ENCODE data around the gene GGA1.
"Not testable (repeated sequence)": the region's sequence is repeated elsewhere in the genome, so short reads cannot be mapped to it uniquely, and the experiment has no call there.

GGA1 gene

GRCh38 chr22:37647317-37647716 is 38.7 kb downstream of the GGA1 start:
- no peaks in the 10 kb centered on the region for H3K9me3 ChIP-seq (ENCODE audit: control insufficient read depth, low read length)
- H3K4me3 ChIP-seq (ENCODE audit: insufficient read depth, low read depth, low read length, poor library complexity, severe bottlenecking): no peak overlapping the region
- H3K27me3 ChIP-seq (replicated peaks; ENCODE audit: control insufficient read depth, insufficient read depth, low read length, poor library complexity, severe bottlenecking): no peaks in the 10 kb centered on the region
- no peak for DNase-seq
- peaks cover 15% of the 10 kb centered on the region for H3K4me1 ChIP-seq (ENCODE audit: control insufficient read depth, insufficient read depth, low read length, poor library complexity, severe bottlenecking)
- H3K27ac ChIP-seq (ENCODE audit: insufficient read depth, low read length, poor library complexity, severe bottlenecking): no peak overlapping the region
- H3K36me3 ChIP-seq (ENCODE audit: control insufficient read depth, insufficient read depth, low read length): peaks cover 93% of the 10 kb centered on the region

DNA sequence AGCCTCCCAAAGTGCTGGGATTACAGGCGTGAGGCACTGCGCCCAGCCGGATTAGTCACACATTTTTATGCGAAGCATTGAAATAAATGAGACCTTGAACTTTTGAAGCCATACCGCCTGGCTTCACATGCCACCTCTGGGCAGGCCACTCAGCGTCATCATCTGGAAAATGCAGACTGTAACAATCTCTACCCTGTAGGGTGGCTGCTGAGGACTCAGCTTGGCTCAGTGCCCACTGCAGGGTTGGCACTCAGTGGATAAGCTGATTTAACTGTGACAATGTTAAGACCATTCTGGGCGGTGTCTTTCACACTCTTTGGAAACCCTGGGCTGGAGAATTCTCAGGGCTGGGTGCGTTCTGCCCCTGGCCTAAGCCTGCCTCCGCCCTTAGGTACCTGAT is 39.3 kb downstream of the GGA1 start:
- H3K4me3 ChIP-seq (ENCODE audit: insufficient read depth, low read depth, low read length, poor library complexity, severe bottlenecking): no peak overlapping the region
- H3K27ac ChIP-seq (ENCODE audit: insufficient read depth, low read length, poor library complexity, severe bottlenecking): no peak overlapping the region
- no peak for DNase-seq
- no peaks in the 10 kb centered on the region for H3K9me3 ChIP-seq (ENCODE audit: control insufficient read depth, low read length)
- H3K4me1 ChIP-seq (ENCODE audit: control insufficient read depth, insufficient read depth, low read length, poor library complexity, severe bottlenecking): peaks cover 10% of the 10 kb centered on the region
- H3K36me3 ChIP-seq (ENCODE audit: control insufficient read depth, insufficient read depth, low read length): peaks cover 91% of the 10 kb centered on the region
- no peaks in the 10 kb centered on the region for H3K27me3 ChIP-seq (replicated peaks; ENCODE audit: control insufficient read depth, insufficient read depth, low read length, poor library complexity, severe bottlenecking)

DNA sequence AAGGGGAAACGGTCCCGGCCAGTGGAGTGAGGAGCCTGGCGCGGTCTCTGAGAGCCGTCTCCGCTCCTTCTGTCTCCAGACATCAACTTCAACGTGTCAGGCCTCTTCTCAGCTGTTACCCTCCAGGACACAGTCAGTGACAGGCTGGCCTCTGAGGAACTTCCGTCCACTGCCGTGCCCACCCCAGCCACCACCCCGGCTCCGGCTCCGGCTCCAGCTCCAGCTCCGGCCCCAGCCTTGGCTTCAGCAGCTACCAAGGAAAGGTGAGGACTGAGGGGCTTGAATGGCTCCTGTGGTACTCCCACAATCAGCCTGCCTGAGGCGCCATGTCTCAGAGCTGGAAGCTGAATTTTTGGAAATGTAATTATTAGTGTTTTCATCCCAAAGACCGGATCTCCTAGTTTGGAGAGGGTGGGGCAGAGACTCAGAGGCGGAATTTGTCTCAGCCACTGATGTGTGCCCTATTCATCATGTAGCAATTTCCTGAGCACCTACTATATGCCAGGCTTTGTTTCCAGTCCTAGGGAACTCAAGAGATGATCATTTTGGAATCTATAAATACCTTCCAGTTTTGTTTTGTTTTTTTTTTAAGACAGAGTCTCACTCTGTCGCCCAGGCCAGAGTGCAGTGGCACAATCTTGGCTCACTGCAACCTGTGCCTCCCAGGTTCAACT is 42.0 kb downstream of the GGA1 start:
- DNase-seq: no peak
- Histone ChIP-seq H3K27ac (ENCODE audit: insufficient read depth, low read length, poor library complexity, severe bottlenecking) (no peak overlapping the region), H3K4me1 (ENCODE audit: control insufficient read depth, insufficient read depth, low read length, poor library complexity, severe bottlenecking) (no peaks in the 10 kb centered on the region), H3K27me3 (replicated peaks; ENCODE audit: control insufficient read depth, insufficient read depth, low read length, poor library complexity, severe bottlenecking) (no peaks in the 10 kb centered on the region), H3K9me3 (ENCODE audit: control insufficient read depth, low read length) (no peaks in the 10 kb centered on the region), H3K36me3 (ENCODE audit: control insufficient read depth, insufficient read depth, low read length) (peaks cover 76% of the 10 kb centered on the region), H3K4me3 (ENCODE audit: insufficient read depth, low read depth, low read length, poor library complexity, severe bottlenecking) (no peak overlapping the region)

DNA sequence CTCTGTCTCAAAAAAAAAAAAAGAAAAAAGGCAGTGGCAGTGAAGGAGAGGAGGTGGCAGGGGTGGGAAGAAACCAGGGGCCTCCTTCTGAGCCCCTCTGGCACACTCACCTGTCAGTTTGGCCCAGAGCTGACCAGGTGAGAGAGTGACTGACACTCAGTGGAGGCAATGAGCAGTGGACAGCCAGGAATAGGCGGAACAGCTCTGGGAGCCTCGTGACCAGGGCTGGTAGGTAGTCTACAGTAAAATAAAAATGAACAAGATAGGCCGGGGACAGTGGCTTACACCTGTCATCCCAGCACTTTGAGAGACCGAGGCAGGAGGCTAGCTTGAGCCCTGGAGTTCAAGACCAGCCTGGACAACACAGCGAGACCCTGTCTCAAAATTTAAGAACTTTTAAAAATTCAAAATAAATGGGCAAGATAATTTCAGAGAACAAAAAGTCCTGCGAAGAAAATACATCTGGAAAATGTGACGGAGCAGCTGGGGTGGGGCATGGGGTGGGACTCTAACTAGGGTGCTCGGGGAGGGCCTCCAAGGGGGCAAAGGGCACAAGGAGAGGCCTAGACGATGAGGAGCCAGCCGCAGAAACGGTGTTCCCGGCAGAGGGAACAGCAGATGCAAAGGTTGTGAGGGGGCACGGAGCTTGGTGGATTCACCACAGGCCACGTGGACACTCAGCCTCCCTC is 46.1 kb downstream of the GGA1 start:
- Histone ChIP-seq H3K27me3 (replicated peaks; ENCODE audit: control insufficient read depth, insufficient read depth, low read length, poor library complexity, severe bottlenecking) (no peaks in the 10 kb centered on the region), H3K27ac (ENCODE audit: insufficient read depth, low read length, poor library complexity, severe bottlenecking) (no peak overlapping the region), H3K4me1 (ENCODE audit: control insufficient read depth, insufficient read depth, low read length, poor library complexity, severe bottlenecking) (peaks cover 13% of the 10 kb centered on the region), H3K9me3 (ENCODE audit: control insufficient read depth, low read length) (no peaks in the 10 kb centered on the region), H3K36me3 (ENCODE audit: control insufficient read depth, insufficient read depth, low read length) (peaks cover 40% of the 10 kb centered on the region), H3K4me3 (ENCODE audit: insufficient read depth, low read depth, low read length, poor library complexity, severe bottlenecking) (no peak overlapping the region)
- DNase-seq: no peak

DNA sequence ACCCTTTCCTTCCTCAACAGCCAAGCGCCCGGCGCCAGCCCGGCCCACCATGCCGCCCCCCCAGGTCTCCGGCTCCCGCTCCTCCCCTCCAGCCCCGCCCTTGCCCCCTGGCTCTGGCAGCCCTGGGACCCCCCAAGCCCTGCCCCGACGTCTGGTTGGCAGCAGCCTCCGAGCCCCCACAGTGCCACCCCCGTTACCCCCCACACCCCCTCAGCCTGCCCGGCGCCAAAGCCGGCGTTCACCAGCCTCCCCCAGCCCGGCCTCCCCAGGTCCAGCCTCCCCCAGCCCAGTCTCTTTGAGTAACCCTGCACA is 46.6 kb downstream of the GGA1 start:
- DNase-seq: no peak
- Histone ChIP-seq H3K36me3 (ENCODE audit: control insufficient read depth, insufficient read depth, low read length) (peaks cover 35% of the 10 kb centered on the region), H3K4me3 (ENCODE audit: insufficient read depth, low read depth, low read length, poor library complexity, severe bottlenecking) (no peak overlapping the region), H3K27ac (ENCODE audit: insufficient read depth, low read length, poor library complexity, severe bottlenecking) (no peak overlapping the region), H3K4me1 (ENCODE audit: control insufficient read depth, insufficient read depth, low read length, poor library complexity, severe bottlenecking) (peaks cover 18% of the 10 kb centered on the region), H3K27me3 (replicated peaks; ENCODE audit: control insufficient read depth, insufficient read depth, low read length, poor library complexity, severe bottlenecking) (no peaks in the 10 kb centered on the region), H3K9me3 (ENCODE audit: control insufficient read depth, low read length) (no peaks in the 10 kb centered on the region)

GRCh38 chr22:37656583-37656982 is 47.9 kb downstream of the GGA1 start:
- not testable (repeated sequence) for DNase-seq; H3K4me3 ChIP-seq (ENCODE audit: insufficient read depth, low read depth, low read length, poor library complexity, severe bottlenecking); H3K27me3 ChIP-seq (replicated peaks; ENCODE audit: control insufficient read depth, insufficient read depth, low read length, poor library complexity, severe bottlenecking); H3K27ac ChIP-seq (ENCODE audit: insufficient read depth, low read length, poor library complexity, severe bottlenecking); H3K9me3 ChIP-seq (ENCODE audit: control insufficient read depth, low read length)
- peaks cover 21% of the 10 kb centered on the region for H3K4me1 ChIP-seq (ENCODE audit: control insufficient read depth, insufficient read depth, low read length, poor library complexity, severe bottlenecking)
- peaks cover 21% of the 10 kb centered on the region for H3K36me3 ChIP-seq (ENCODE audit: control insufficient read depth, insufficient read depth, low read length)

GRCh38 chr22:37657590-37658132 is 49.0 kb downstream of the GGA1 start:
- peak overlapping the region; percentile 4 for H3K4me3 ChIP-seq (ENCODE audit: insufficient read depth, low read depth, low read length, poor library complexity, severe bottlenecking)
- peaks cover 21% of the 10 kb centered on the region for H3K4me1 ChIP-seq (ENCODE audit: control insufficient read depth, insufficient read depth, low read length, poor library complexity, severe bottlenecking)
- no peaks in the 10 kb centered on the region for H3K9me3 ChIP-seq (ENCODE audit: control insufficient read depth, low read length)
- peaks cover 13% of the 10 kb centered on the region for H3K36me3 ChIP-seq (ENCODE audit: control insufficient read depth, insufficient read depth, low read length)
- DNase-seq: no peak
- no peaks in the 10 kb centered on the region for H3K27me3 ChIP-seq (replicated peaks; ENCODE audit: control insufficient read depth, insufficient read depth, low read length, poor library complexity, severe bottlenecking)
- H3K27ac ChIP-seq (ENCODE audit: insufficient read depth, low read length, poor library complexity, severe bottlenecking): peak overlapping the region; percentile 54

DNA sequence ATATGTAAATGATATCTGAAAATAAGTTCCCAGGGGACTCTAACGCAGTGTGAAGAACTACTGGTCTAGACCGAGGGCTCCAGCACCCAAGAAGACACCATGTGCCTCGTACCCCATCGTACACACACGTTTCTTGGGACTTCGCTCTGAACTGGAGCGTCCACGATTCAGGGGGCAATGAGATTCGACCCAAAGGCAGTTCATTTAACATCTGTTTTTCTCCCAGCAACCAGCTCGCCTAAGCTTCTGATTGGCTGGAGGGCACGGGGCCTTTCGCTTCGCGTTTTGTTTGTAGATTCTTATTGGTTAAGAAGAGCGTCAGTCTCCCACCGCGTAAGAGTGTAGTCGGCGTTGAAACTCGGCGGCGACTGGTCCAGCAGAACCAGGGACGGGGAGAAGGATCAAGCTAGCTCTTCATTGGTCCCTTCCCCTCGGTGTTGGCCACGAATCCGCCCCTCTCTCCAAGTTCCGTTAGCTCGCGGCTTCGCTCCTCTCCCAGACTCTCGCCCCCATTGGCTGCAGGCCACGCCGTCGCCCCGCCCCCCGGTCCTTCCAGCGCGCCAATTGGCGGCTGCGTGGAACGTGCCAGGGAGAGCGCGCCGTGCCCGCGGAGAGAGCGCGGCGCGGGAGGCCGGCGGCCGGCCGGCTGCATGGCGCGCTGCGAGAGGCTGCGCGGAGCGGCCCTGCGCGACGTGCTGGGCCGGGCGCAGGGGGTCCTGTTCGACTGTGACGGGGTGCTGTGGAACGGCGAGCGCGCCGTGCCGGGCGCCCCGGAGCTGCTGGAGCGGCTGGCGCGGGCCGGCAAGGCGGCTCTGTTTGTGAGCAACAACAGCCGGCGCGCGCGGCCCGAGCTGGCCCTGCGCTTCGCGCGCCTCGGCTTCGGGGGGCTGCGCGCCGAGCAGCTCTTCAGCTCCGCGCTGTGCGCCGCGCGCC is 49.8 kb downstream of the GGA1 start, which contains the start of gene PDXP:
TSS of gene PDXP (plus strand) at position 591 of the 933 bp plus-strand sequence. CDS start at position 651, 60 bp downstream.
- Histone ChIP-seq H3K27ac (ENCODE audit: insufficient read depth, low read length, poor library complexity, severe bottlenecking) (peak within 1 kb of the TSS; percentile 54), H3K36me3 (ENCODE audit: control insufficient read depth, insufficient read depth, low read length) (peaks cover 7% of the 10 kb centered on the region), H3K4me1 (ENCODE audit: control insufficient read depth, insufficient read depth, low read length, poor library complexity, severe bottlenecking) (peaks cover 21% of the 10 kb centered on the region), H3K9me3 (ENCODE audit: control insufficient read depth, low read length) (no peaks in the 10 kb centered on the region), H3K27me3 (replicated peaks; ENCODE audit: control insufficient read depth, insufficient read depth, low read length, poor library complexity, severe bottlenecking) (no peaks in the 10 kb centered on the region), H3K4me3 (ENCODE audit: insufficient read depth, low read depth, low read length, poor library complexity, severe bottlenecking) (peak within 1 kb of the TSS; percentile 46)
- peak; percentile 95 to 96 (median 95) for DNase-seq

DNA sequence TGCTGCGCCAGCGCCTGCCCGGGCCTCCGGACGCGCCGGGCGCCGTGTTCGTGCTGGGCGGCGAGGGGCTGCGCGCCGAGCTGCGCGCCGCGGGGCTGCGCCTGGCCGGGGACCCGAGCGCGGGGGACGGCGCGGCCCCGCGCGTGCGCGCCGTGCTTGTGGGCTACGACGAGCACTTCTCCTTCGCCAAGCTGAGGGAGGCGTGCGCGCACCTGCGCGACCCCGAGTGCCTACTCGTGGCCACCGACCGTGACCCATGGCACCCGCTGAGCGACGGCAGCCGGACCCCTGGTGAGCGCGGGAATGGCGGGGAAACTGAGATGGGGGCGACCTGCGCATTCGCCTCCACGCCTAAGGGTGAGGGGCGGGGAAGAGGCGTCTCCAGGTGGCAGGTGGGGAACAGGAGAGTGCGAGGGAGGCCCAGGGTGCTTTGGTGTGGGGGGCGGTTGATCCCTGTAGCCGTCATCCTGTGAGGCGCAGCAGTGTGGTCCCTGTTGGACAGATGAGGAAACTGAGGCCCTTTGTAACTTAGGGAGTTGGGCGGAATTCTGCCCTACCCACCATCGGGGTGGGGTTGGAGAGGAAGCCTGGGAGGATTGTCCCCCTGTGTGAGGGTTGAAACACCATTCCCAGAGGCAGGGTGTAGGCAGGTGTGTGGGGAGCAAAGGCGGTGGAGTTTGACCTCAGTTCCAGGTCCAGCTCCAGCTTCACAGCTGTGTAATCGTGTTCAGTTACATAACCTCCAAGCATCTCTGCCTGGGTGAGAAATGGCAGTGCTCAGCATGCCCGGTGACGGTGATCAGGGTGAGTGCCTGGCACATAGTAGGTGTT is 50.6 kb downstream of the GGA1 start:
- Histone ChIP-seq H3K9me3 (ENCODE audit: control insufficient read depth, low read length) (no peaks in the 10 kb centered on the region), H3K27ac (ENCODE audit: insufficient read depth, low read length, poor library complexity, severe bottlenecking) (no peak overlapping the region), H3K36me3 (ENCODE audit: control insufficient read depth, insufficient read depth, low read length) (no peaks in the 10 kb centered on the region), H3K27me3 (replicated peaks; ENCODE audit: control insufficient read depth, insufficient read depth, low read length, poor library complexity, severe bottlenecking) (no peaks in the 10 kb centered on the region), H3K4me3 (ENCODE audit: insufficient read depth, low read depth, low read length, poor library complexity, severe bottlenecking) (peak overlapping the region; percentile 46), H3K4me1 (ENCODE audit: control insufficient read depth, insufficient read depth, low read length, poor library complexity, severe bottlenecking) (peaks cover 21% of the 10 kb centered on the region)
- DNase-seq: no peak

Data from effector memory CD4-positive, alpha-beta T cell (primary cell).